Natural killer cell (primary cell): ENCODE results near the gene RBM25. TPM values are rescaled to one million over a fixed set of nuclear protein-coding genes. Genes with fewer than 3 reads are reported as not detected.
"Not testable (repeated sequence)": the region's sequence is repeated elsewhere in the genome, so short reads cannot be mapped to it uniquely, and the experiment has no call there.

Experiments
- ATAC-seq, 3 donors: fragments of 150-1000 bp in 2 of 3; fragments of 200-7000 bp in 1 of 3; cut with Tn5 transposase; 1 replicate in 1 of 3; 2 replicates in 2 of 3; pipeline ENCODE4 v1.10.0; 2021; ENCODE audit warnings: mild to moderate bottlenecking in 2 of 3, moderate library complexity in 2 of 3
- DNase-seq, 2 donors: peaks; one replicate each; pipeline versions ENCODE4 v3.0.0 to v3.0.0-alpha.2; 2013 to 2021; ENCODE audit warnings: mixed read lengths in 1 of 2
- H3K27ac ChIP-seq: one replicate; pipeline ENCODE4 v1.5.1; 2013; ENCODE audit warnings: mild to moderate bottlenecking, low read length
- H3K27me3 ChIP-seq: one replicate; pipeline ENCODE4 v1.6.1; 2013; ENCODE audit warnings: low read length; ENCODE audit not compliant: control insufficient read depth, insufficient read depth
- H3K36me3 ChIP-seq: one replicate; pipeline ENCODE4 v1.6.1; 2013; ENCODE audit warnings: low read length; ENCODE audit not compliant: control insufficient read depth, insufficient read depth
- H3K4me1 ChIP-seq: one replicate; pipeline ENCODE4 v1.6.1; 2013; ENCODE audit warnings: low read length; ENCODE audit not compliant: control insufficient read depth, insufficient read depth
- H3K4me3 ChIP-seq: one replicate; pipeline ENCODE4 v1.5.1; 2013; ENCODE audit warnings: low read length
- H3K9me3 ChIP-seq: one replicate; pipeline ENCODE4 v1.6.1; 2013; ENCODE audit warnings: low read length; ENCODE audit not compliant: control insufficient read depth, insufficient read depth
- H3K27ac Mint-ChIP-seq, 2 donors: one replicate each; pipeline ENCODE4 v1.8.0; 2022; ENCODE audit warnings: mild to moderate bottlenecking in 2 of 2, mixed read lengths in 2 of 2, moderate library complexity in 1 of 2
- H3K27me3 Mint-ChIP-seq, 2 donors: one replicate each; pipeline ENCODE4 v1.8.0; 2022; ENCODE audit warnings: low read depth in 2 of 2, mixed read lengths in 2 of 2
- H3K36me3 Mint-ChIP-seq: one replicate; pipeline ENCODE4 v1.8.0; 2022; ENCODE audit warnings: mixed read lengths
- H3K4me1 Mint-ChIP-seq, 2 donors: one replicate each; pipeline ENCODE4 v1.8.0; 2022; ENCODE audit warnings: mixed read lengths in 2 of 2
- H3K4me3 Mint-ChIP-seq: one replicate; pipeline ENCODE4 v1.8.0; 2022; ENCODE audit warnings: mild to moderate bottlenecking, moderate library complexity, mixed read lengths
- H3K9me3 Mint-ChIP-seq, 2 donors: one replicate each; pipeline ENCODE4 v1.8.0; 2022; ENCODE audit warnings: mixed read lengths in 2 of 2
- CTCF ChIP-seq: fragments of 200-600 bp; IDR thresholded peaks from one replicate; pipeline ENCODE4 v1.8.0; 2022; ENCODE audit warnings: antibody characterized with exemption
- WGBS: methylation state at CpG from one replicate; pipeline ENCODE4 v1.1.7; 2013; ENCODE audit warnings: missing lambda C conversion rate; ENCODE audit not compliant: insufficient coverage; 5-methylcytosine and 5-hydroxymethylcytosine counted together
- intact Hi-C: fragments of 100-400 bp; cut with micrococcal nuclease; formaldehyde crosslinking; loops from one replicate; pipeline ENCODE4 v1.14.2; 2022
- total RNA-seq, 4 donors: library from RNA; stranded (reverse); fragments of 120-200 nt in 1 of 4; gene quantifications; one replicate each; pipeline versions ENCODE4 v1.2.3 to v1.2.4, GENCODE V29; 2013 to 2022

Gene RBM25
- total RNA-seq, 3 donors from 2014 or later (not counting 1 experiment from before 2014, with no cell fraction given) = 180 to 185 (median 182) TPM

DNA sequence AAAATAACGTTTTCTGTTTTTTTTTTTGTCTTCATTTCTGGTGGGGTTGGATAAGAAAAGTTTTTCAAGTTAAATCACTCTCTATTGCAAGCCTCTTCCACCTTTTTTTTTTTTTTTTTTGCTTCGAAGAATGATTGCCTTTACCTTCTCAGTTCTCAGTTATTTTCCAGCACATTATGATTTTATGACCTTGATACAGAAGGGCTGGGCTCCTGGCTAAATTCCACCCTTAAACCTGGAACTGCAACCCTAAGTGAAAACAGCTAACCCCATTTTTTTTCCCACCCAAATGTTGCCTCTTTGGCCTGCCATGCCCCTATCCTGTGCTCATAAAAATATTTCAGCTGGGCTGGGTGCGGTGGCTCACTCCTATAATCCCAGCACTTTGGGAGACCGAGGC is 109.4 kb downstream of the RBM25 start:
- Mint-ChIP-seq H3K4me3 (no peak overlapping the region), H3K36me3 (peaks cover 27% of the 10 kb centered on the region), H3K27ac (no peak overlapping the region), H3K9me3 (no peaks in the 10 kb centered on the region), H3K27me3 (no peaks in the 10 kb centered on the region), H3K4me1 (peaks cover 2 to 5% of the 10 kb centered on the region in 2 donors)
- DNase-seq = no peak
- Histone ChIP-seq H3K4me3 (no peak overlapping the region), H3K36me3 (peaks cover 51% of the 10 kb centered on the region), H3K9me3 (no peaks in the 10 kb centered on the region), H3K4me1 (no peaks in the 10 kb centered on the region), H3K27ac (no peak overlapping the region), H3K27me3 (no peaks in the 10 kb centered on the region)
- TF ChIP-seq CTCF = no peak
- 100% methylated on average over 3 of the region's 4 CpGs for WGBS
- intact Hi-C loops = no loop called here
- no peak for ATAC-seq

GRCh38 chr14:73168274-73168673 is 109.9 kb downstream of the RBM25 start:
- ATAC-seq (no peak), DNase-seq (no peak)
- H3K27me3 Mint-ChIP-seq = no peaks in the 10 kb centered on the region
- peaks cover 7 to 10% of the 10 kb centered on the region in 2 donors for H3K4me1 Mint-ChIP-seq
- H3K4me3 ChIP-seq = no peak overlapping the region
- H3K27ac Mint-ChIP-seq = no peak overlapping the region
- peaks cover 54% of the 10 kb centered on the region for H3K36me3 ChIP-seq
- no peaks in the 10 kb centered on the region for H3K9me3 ChIP-seq
- no peak overlapping the region for H3K27ac ChIP-seq
- H3K4me3 Mint-ChIP-seq = no peak overlapping the region
- intact Hi-C loops = no loop called here
- TF ChIP-seq CTCF = no peak
- 96% methylated on average over 9 of the region's 9 CpGs for WGBS
- peaks cover 26% of the 10 kb centered on the region for H3K36me3 Mint-ChIP-seq
- H3K9me3 Mint-ChIP-seq = no peaks in the 10 kb centered on the region
- H3K4me1 ChIP-seq = no peaks in the 10 kb centered on the region
- no peaks in the 10 kb centered on the region for H3K27me3 ChIP-seq

DNA sequence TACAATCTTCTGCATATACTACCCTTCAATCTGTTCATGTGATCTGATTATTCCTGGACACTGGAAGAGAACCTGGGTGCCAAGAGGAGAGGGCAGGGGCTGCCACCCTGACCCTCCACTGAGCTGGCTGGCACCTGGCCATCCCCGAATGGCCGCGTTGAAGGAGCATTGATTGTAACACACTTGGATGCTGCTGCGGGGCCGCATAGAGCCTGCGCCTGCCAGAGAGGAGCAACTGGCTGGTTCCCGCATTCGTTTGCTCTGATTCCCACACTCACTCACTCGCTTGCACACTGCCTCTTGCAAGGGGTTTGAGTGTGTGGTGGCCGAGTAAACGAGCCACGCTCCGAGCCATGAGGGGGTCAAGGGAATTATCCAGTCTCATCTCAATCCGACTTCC is 110.4 kb downstream of the RBM25 start:
- no peaks in the 10 kb centered on the region for H3K27me3 ChIP-seq
- ATAC-seq (no peak), DNase-seq (no peak)
- H3K9me3 ChIP-seq = no peaks in the 10 kb centered on the region
- WGBS = 97% methylated on average over 14 of the region's 14 CpGs
- TF ChIP-seq CTCF = no peak
- Mint-ChIP-seq H3K4me1 (peaks cover 7 to 9% of the 10 kb centered on the region in 2 donors), H3K4me3 (no peak overlapping the region), H3K9me3 (no peaks in the 10 kb centered on the region), H3K27ac (no peak overlapping the region), H3K27me3 (no peaks in the 10 kb centered on the region), H3K36me3 (peaks cover 22% of the 10 kb centered on the region)
- intact Hi-C loops = no loop called here
- H3K36me3 ChIP-seq = peaks cover 55% of the 10 kb centered on the region
- no peak overlapping the region for H3K4me3 ChIP-seq
- H3K27ac ChIP-seq = no peak overlapping the region
- H3K4me1 ChIP-seq = no peaks in the 10 kb centered on the region

DNA sequence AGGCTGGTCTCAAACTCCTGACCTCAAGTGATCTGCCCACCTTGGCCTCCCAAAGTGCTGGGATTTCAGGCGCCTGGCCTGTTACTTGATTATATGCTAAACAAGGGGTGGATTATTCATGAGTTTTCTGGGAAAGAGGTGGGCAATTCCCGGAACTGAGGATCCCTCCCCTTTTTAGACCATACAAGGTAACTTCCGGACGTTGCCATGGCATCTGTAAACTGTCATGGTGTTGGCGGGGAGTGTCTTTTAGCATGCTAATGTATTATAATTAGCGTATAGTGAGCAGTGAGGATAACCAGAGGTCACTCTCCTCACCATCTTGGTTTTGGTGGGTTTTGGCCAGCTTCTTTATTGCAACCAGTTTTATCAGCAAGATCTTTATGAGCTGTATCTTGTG is 111.5 kb downstream of the RBM25 start:
- H3K27me3 ChIP-seq, H3K4me3 Mint-ChIP-seq, DNase-seq, intact Hi-C loops, H3K4me1 Mint-ChIP-seq, H3K4me1 ChIP-seq, H3K4me3 ChIP-seq, H3K27ac ChIP-seq, ATAC-seq, H3K27ac Mint-ChIP-seq, H3K9me3 ChIP-seq, H3K9me3 Mint-ChIP-seq, H3K27me3 Mint-ChIP-seq: not testable (repeated sequence)
- 93% methylated on average over 4 of the region's 6 CpGs for WGBS
- peaks cover 58% of the 10 kb centered on the region for H3K36me3 ChIP-seq
- H3K36me3 Mint-ChIP-seq = peaks cover 21% of the 10 kb centered on the region
